GM12872 (cell line): ENCODE data around the gene FRYL.
A peak's percentile ranks its signal among the peaks of the same experiment; 100 is the strongest.

Experiments used
- CTCF ChIP-seq: IDR thresholded peaks from 3 replicates; pipeline ENCODE4 v1.5.1; 2011; ENCODE audit warnings: low read depth, mild to moderate bottlenecking, low read length, moderate library complexity; ENCODE audit not compliant: insufficient read depth

Gene FRYL

GRCh38 chr4:48594180-48594579, 185.9 kb downstream of the FRYL start:
- TF ChIP-seq CTCF, result no peak

GRCh38 chr4:48591372-48591771, 188.7 kb downstream of the FRYL start:
- no peak for TF ChIP-seq CTCF

- no peak for TF ChIP-seq CTCF
These were observed 189.2 kb downstream of the FRYL start for GRCh38 chr4:48590884-48591283.

GRCh38 chr4:48589098-48589445, 191.0 kb downstream of the FRYL start:
- TF ChIP-seq CTCF, result no peak

- TF ChIP-seq CTCF, result no peak
These were observed 191.6 kb downstream of the FRYL start for GRCh38 chr4:48588230-48589097.

- TF ChIP-seq CTCF, result no peak
These were observed 194.7 kb downstream of the FRYL start for GRCh38 chr4:48585401-48585800.

- TF ChIP-seq CTCF, result peak; percentile 83
These were observed 201.7 kb downstream of the FRYL start for GRCh38 chr4:48578132-48578968.
